HG03095 (cell line): ENCODE measurements around the gene SPDYE8.
"Not testable (repeated sequence)": the region's sequence is repeated elsewhere in the genome, so short reads cannot be mapped to it uniquely, and the experiment has no call there.

Experiments used
- ATAC-seq: cut with Tn5 transposase; IDR thresholded peaks from one replicate; pipeline ENCODE4 v1.9.1; 2021; ENCODE audit warnings: moderate library complexity; ENCODE audit not compliant: unreplicated experiment

SPDYE8 gene, protein sequence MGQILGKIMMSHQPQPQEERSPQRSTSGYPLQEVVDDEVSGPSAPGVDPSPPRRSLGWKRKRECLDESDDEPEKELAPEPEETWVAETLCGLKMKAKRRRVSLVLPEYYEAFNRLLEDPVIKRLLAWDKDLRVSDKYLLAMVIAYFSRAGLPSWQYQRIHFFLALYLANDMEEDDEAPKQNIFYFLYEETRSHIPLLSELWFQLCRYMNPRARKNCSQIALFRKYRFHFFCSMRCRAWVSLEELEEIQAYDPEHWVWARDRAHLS

DNA sequence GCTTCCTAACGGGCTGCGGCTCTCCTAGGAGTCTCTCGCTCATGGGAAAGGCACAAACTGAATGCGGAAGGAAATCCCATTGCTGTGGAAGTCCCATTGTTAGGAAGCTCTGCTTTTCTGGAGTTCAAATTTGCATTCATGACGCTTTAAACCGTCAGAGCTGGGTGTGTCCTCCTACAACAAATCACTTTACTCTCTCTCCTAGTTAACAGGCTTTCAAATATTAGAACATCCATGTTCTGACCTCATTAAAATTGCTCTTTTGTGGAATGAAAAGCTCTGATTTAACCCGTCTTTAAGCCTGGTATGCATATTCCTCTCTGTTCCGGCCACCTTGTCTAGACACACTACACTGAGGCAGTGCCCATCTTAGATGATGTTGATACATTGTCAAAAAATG lies at the start of gene SPDYE8:
TSS of gene SPDYE8 (minus strand) at position 101 of the 400 bp plus-strand sequence. CDS start 1,800 bp downstream, outside the sequence.
- ATAC-seq, result not testable (repeated sequence)

GRCh38 chr7:73057811-73058210 lies 28.2 kb upstream of the SPDYE8 start, which contains the start of gene SPDYE11:
TSS of gene SPDYE11 (minus strand) at chr7:73057911. CDS start at chr7:73056111, 1,800 bp downstream.
- ATAC-seq, result not testable (repeated sequence)

GRCh38 chr7:73006491-73006890 lies 23.1 kb downstream of the SPDYE8 start:
- not testable (repeated sequence) for ATAC-seq

DNA sequence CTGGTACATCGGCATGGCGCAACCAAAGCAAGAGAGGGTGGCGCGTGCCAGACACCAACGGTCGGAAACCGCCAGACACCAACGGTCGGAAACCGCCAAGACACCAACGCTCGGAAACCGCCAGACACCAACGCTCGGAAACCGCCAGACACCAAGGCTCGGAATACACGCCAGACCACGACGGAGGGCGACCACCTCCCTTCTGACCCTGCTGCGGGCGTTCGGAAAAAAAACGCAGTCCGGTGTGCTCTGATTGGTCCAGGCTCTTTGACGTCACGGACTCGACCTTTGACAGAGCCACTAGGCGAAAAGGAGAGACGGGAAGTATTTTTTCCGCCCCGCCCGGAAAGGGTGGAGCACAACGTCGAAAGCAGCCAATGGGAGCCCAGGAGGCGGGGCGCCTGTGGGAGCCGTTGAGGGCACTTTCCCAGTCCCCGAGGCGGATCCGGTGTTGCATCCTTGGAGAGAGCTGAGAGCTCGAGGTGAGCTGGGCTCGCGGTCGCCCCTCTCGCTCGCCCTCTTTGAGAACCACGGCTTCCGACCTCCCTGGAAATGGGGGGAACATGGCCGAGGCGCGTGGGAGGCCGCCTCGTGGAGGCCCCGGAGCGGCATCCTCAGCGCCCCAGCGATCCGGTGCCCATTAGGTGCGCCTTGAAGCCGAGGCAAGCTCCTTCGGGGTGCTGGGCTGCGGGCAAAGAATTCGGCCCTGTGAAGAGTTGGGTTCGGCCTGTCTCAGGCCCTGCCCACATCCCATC lies 23.7 kb downstream of the SPDYE8 start:
- ATAC-seq, result peak; percentile 84

DNA sequence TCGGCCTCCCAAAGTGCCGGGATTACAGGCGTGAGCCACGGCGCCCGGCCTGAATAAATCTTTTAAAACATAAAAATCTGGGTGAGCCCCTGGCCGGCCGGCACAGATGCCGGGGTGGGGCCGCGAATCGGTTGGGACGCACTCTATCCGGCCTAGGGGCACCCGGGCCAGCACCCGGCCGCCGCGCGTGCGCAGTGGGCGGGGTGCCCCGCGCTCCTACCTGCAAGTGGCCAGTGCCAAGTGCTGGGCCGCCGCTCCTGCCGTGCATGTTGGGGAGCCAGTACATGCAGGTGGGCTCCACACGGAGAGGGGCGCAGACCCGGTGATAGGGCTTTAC lies 24.2 kb downstream of the SPDYE8 start:
- peak; percentile 71 for ATAC-seq

- ATAC-seq, result not testable (repeated sequence)
Measured at GRCh38 chr7:72997887-72998468, 31.6 kb downstream of the SPDYE8 start.

- ATAC-seq, result not testable (repeated sequence)
Measured at GRCh38 chr7:72997447-72997846, 32.1 kb downstream of the SPDYE8 start.

DNA sequence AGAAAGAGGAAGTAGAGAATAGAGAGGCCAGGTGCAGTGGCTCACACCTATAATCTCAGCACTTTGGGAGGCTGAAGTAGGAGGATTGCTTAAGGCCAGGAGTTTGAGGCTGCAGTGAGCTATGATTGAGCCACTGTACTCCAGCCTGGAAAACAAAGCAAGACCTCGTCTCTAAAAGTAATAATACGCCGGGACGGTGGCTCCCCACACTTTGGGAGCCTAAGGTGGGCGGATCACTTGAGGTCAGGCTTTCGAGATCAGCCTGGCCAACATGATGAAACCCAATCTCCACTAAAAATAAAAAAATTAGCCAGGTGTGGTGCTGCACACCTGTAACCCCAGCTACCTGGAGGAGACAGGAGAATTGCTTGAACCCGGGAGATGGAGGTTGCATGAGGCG lies 34.1 kb downstream of the SPDYE8 start:
- ATAC-seq, result not testable (repeated sequence)

- ATAC-seq, result not testable (repeated sequence)
Measured at GRCh38 chr7:72990146-72990913, 39.2 kb downstream of the SPDYE8 start.

- ATAC-seq, result not testable (repeated sequence)
Measured at GRCh38 chr7:72982084-72982483, 47.5 kb downstream of the SPDYE8 start.

DNA sequence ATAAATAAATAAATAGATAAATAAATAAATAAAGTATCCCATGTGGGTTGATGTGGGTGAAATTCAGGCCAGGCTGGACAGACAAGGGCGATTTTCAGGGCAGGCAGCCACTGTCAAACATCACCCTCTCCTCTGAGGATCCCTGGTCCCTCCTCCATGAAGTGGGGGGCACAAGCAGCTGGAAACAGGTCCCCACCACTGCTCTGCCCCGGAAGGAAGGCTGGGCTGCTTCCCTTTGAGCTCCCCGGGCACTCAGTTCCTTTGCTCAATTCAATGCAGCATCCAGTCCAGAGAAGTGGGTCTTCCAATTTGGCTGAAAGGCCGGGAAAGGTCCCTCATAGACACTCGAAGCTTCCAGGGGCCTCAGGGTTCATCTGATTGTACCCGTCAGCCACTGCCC lies 49.2 kb downstream of the SPDYE8 start:
- not testable (repeated sequence) for ATAC-seq

GRCh38 chr7:72976434-72976833 lies 53.1 kb downstream of the SPDYE8 start:
- ATAC-seq, result not testable (repeated sequence)

DNA sequence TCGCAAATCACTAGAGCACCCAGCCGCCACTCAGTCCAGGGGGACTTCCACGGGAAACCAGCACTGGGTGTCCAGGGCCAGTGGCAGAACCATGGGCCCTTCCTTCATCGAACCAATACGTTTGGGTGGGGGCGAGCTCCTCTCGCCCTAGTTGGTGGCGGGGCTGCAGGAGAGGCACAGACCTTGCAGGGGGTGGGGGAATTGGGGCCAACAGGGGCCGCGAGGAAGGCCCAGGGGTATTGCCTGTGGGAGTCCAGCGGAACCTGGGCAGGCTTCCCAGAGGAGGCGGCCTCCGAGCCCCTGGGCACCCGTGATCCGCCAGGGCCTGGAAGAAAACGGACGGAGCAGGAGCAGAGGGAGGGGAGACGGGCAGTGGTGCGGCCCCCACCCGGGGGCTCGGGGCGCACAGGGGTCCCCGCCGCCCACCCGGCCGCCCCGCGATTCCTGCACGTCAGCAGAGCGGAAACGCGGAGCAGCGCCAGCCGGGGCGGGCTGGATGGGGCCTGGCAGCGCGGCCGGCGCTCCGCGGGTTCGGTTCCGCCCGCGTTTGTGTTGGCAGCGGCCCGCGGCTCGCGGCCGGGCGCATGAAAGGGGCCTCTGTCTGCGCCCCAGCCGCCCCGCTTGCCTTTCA lies 53.8 kb downstream of the SPDYE8 start:
- not testable (repeated sequence) for ATAC-seq

DNA sequence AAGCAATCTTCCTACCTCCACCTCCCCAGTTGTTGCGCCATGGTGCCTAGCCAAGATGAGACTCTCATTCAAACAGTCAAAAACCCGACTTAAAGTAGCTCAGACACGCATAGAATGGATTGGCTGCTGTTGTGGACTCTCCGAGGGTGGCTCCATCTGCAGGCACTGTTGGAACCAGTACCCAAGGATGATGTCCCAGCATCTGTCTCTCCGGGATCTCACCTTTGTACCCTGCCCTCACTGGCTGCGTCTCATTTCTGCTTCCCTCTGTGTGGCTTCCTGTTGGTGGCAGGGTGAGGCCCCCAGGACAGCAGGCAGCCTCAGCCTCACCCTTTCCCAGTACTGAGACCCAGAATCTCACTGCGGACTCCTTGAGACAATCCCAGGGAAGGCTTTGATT lies 54.8 kb downstream of the SPDYE8 start:
- ATAC-seq, result not testable (repeated sequence)

DNA sequence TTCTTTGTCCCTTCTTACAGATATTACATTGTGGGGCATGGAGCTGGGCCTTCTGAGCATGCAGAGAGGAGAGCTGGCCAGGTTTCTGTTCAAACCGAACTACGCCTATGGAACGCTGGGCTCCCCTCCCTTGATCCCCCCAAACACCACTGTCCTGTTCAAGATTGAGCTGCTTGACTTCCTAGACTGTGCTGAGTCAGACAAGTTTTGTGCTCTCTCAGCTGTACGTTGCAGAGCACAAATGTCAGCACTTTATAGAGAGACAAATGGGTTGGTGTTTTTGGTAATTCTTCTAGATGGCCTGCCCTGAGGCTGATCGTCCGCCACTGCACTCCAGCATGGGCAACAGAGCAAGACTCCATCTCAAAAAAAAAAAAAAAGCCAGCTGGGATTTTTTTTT lies 58.1 kb downstream of the SPDYE8 start:
- not testable (repeated sequence) for ATAC-seq
